Panc1 (cell line): Measurements from ENCODE around the gene FHIT. TPM values are rescaled to one million over a fixed set of nuclear protein-coding genes. Genes with fewer than 3 reads are reported as not detected.

Experiments used
- ATAC-seq: fragments of 200-7000 bp; cut with Tn5 transposase; 2 replicates; pipeline ENCODE4 v1.9.1; 2020; ENCODE audit warnings: mild to moderate bottlenecking, moderate library complexity
- BruUV-seq: library from RNA; stranded (reverse); fragments of 400-500 nt; replicated peaks from 2 replicates; lab custom pipeline; 2021; lab: Mats Ljungman, UMichigan
- CTCF ChIA-PET: fragments of 300-600 bp; sonication (Branson Sonifier 250); formaldehyde crosslinking; loops from one replicate; lab custom pipeline; 2022; ENCODE audit warnings: antibody characterized with exemption; lab: Charles Lee
- POLR2A ChIA-PET: fragments of 300-600 bp; sonication (Branson Sonifier 250); formaldehyde crosslinking; loops from one replicate; lab custom pipeline; 2022; ENCODE audit warnings: antibody characterized with exemption; lab: Charles Lee
- DNase-seq: peaks from one replicate; pipeline ENCODE4 v3.0.0-alpha.2; 2010; ENCODE audit warnings: low read depth, low spot score
- H3K27ac ChIP-seq: 2 replicates; pipeline ENCODE4 v1.5.1; 2011; ENCODE audit warnings: mild to moderate bottlenecking, low read length, inconsistent platforms
- H3K27me3 ChIP-seq: fragments of 200-500 bp; sonication (Bioruptor generic); 2 replicates; pipeline ENCODE4 v1.6.0; 2014; ENCODE audit warnings: low read length, inconsistent platforms; ENCODE audit not compliant: control insufficient read depth, insufficient read depth
- H3K36me3 ChIP-seq: fragments of 200-500 bp; sonication (Bioruptor generic); 2 replicates; pipeline ENCODE4 v1.5.1; 2014; ENCODE audit warnings: inconsistent platforms, mild to moderate bottlenecking, low read length, moderate library complexity; ENCODE audit not compliant: control insufficient read depth, insufficient read depth
- H3K4me1 ChIP-seq: 2 replicates; pipeline ENCODE4 v1.5.1; 2011; ENCODE audit warnings: inconsistent platforms, mild to moderate bottlenecking, low read length, moderate library complexity; ENCODE audit not compliant: control insufficient read depth, insufficient read depth
- H3K4me3 ChIP-seq, 2 experiments: 2 replicates each; pipeline ENCODE4 v1.5.1; 2011 to 2012; ENCODE audit warnings: low read depth in 2 of 2, low read length in 2 of 2, mild to moderate bottlenecking in 2 of 2, inconsistent platforms in 1 of 2, moderate library complexity in 1 of 2
- H3K9me3 ChIP-seq: fragments of 200-500 bp; sonication (Bioruptor generic); 2 replicates; pipeline ENCODE4 v1.5.1; 2014; ENCODE audit warnings: low read depth, mild to moderate bottlenecking, inconsistent platforms, low read length, moderate library complexity; ENCODE audit not compliant: control insufficient read depth, insufficient read depth
- POLR2AphosphoS5 ChIP-seq: IDR thresholded peaks from 2 replicates; pipeline ENCODE4 v1.6.1; 2012; ENCODE audit warnings: mild to moderate bottlenecking, low read depth, low read length, moderate library complexity
- SIN3A ChIP-seq: IDR thresholded peaks from 2 replicates; pipeline ENCODE4 v1.6.1; 2012; ENCODE audit warnings: low read depth, mild to moderate bottlenecking, low read length, moderate library complexity, borderline replicate concordance; ENCODE audit not compliant: insufficient read depth
- TCF7L2 ChIP-seq: IDR thresholded peaks from 2 replicates; pipeline ENCODE4 v1.6.1; 2011; ENCODE audit warnings: mild to moderate bottlenecking, low read depth, low read length, inconsistent platforms
- in situ Hi-C: cut with HindIII; loops from 2 replicates; pipeline ENCODE4 v1.10.0; 2016; ENCODE audit warnings: low sequenced_read_pairs, low pct_unique_long_range_greater_than_20kb
- intact Hi-C: fragments of 100-400 bp; cut with micrococcal nuclease; formaldehyde crosslinking; loops from one replicate; pipeline ENCODE4 v1.10.0; 2022; ENCODE audit not compliant: unreplicated experiment
- total RNA-seq: library from RNA; stranded (reverse); gene quantifications from one replicate; pipeline ENCODE4 v1.2.1, GENCODE V29; 2021; ENCODE audit not compliant: unreplicated experiment
- TF ChIP-seq, protein P1 (sequence below): fragments of 450-650 bp; IDR thresholded peaks from 2 replicates; pipeline ENCODE4 v1.5.1; 2017; ENCODE audit warnings: mild to moderate bottlenecking
- TF ChIP-seq, protein P2 (sequence below), 2 experiments: IDR thresholded peaks; 2 replicates each; pipeline ENCODE4 v1.6.1; 2011 to 2012; ENCODE audit warnings: low read depth in 2 of 2, control low read depth in 1 of 2, low read length in 1 of 2, mild to moderate bottlenecking in 1 of 2, moderate library complexity in 1 of 2; ENCODE audit not compliant: insufficient read depth in 1 of 2

The FHIT gene
- total RNA-seq, 1 experiment from 2014 or later = 2.2 TPM

DNA sequence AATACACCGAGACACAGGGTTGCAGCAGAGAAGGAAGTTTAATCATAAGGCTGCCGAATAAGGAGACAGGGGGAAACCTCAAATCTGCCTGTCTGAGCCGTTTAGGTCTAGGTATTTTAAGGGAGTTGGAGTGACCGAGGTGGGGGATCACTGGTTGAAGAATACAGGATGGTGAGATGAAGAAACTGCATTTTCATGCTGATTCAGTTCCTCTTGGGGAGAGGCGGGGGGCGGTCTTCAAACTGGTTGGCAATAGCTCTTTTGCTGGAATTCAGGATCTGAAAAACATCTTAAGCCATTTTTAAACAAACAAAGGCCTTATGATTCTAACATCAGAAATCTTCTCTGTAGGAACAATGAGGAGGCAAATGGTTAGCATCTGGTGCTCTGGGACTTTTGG lies 1502.0 kb downstream of the FHIT start:
- no peak overlapping the region for H3K27ac ChIP-seq
- intact Hi-C loops = no loop called here
- no TSS peak for BruUV-seq
- no peaks in the 10 kb centered on the region for H3K4me1 ChIP-seq
- in situ Hi-C loops = no loop called here
- TF ChIP-seq TCF7L2 (no peak), SIN3A (no peak)
- TF ChIP-seq, protein P1, sequence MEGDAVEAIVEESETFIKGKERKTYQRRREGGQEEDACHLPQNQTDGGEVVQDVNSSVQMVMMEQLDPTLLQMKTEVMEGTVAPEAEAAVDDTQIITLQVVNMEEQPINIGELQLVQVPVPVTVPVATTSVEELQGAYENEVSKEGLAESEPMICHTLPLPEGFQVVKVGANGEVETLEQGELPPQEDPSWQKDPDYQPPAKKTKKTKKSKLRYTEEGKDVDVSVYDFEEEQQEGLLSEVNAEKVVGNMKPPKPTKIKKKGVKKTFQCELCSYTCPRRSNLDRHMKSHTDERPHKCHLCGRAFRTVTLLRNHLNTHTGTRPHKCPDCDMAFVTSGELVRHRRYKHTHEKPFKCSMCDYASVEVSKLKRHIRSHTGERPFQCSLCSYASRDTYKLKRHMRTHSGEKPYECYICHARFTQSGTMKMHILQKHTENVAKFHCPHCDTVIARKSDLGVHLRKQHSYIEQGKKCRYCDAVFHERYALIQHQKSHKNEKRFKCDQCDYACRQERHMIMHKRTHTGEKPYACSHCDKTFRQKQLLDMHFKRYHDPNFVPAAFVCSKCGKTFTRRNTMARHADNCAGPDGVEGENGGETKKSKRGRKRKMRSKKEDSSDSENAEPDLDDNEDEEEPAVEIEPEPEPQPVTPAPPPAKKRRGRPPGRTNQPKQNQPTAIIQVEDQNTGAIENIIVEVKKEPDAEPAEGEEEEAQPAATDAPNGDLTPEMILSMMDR = no peak
- TF ChIP-seq, protein P2, sequence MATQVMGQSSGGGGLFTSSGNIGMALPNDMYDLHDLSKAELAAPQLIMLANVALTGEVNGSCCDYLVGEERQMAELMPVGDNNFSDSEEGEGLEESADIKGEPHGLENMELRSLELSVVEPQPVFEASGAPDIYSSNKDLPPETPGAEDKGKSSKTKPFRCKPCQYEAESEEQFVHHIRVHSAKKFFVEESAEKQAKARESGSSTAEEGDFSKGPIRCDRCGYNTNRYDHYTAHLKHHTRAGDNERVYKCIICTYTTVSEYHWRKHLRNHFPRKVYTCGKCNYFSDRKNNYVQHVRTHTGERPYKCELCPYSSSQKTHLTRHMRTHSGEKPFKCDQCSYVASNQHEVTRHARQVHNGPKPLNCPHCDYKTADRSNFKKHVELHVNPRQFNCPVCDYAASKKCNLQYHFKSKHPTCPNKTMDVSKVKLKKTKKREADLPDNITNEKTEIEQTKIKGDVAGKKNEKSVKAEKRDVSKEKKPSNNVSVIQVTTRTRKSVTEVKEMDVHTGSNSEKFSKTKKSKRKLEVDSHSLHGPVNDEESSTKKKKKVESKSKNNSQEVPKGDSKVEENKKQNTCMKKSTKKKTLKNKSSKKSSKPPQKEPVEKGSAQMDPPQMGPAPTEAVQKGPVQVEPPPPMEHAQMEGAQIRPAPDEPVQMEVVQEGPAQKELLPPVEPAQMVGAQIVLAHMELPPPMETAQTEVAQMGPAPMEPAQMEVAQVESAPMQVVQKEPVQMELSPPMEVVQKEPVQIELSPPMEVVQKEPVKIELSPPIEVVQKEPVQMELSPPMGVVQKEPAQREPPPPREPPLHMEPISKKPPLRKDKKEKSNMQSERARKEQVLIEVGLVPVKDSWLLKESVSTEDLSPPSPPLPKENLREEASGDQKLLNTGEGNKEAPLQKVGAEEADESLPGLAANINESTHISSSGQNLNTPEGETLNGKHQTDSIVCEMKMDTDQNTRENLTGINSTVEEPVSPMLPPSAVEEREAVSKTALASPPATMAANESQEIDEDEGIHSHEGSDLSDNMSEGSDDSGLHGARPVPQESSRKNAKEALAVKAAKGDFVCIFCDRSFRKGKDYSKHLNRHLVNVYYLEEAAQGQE (IDR thresholded peaks at IDR 0.05; ENCODE audit: insufficient read depth in 1 of 2, low read depth in 2 of 2, low read length in 1 of 2) = no peak
- ATAC-seq (no peak), DNase-seq (no peak)
- ChIA-PET POLR2A (no interaction called here), CTCF (no interaction called here)
- no peaks in the 10 kb centered on the region for H3K27me3 ChIP-seq
- H3K4me3 ChIP-seq = no peak overlapping the region
- H3K9me3 ChIP-seq = no peaks in the 10 kb centered on the region
- H3K36me3 ChIP-seq = no peaks in the 10 kb centered on the region

DNA sequence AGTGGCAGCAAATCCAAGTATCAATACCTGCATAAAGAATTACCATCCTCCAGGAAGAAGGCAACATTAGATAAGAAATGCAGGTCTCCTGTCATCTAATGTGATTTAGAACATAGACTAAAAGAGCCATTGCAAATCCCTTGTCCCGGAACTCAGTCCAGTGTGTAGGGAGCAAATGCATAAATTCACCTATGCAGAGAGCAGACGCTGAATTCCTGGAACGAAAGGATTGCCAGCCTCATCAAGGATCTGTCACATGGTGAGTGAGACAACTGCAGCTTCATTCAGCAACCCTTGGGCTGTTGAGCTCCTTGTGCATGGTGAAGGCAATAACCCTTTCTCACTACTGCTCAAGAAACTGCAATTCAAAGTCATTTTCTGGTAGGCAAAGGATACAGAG lies 1504.7 kb downstream of the FHIT start:
- Histone ChIP-seq H3K9me3 (no peaks in the 10 kb centered on the region), H3K4me1 (no peaks in the 10 kb centered on the region), H3K27ac (no peak overlapping the region), H3K27me3 (no peaks in the 10 kb centered on the region), H3K36me3 (no peaks in the 10 kb centered on the region), H3K4me3 (no peak overlapping the region)
- no peak for TF ChIP-seq POLR2AphosphoS5
- TF ChIP-seq, protein P1 = no peak
- TF ChIP-seq, protein P2 (IDR thresholded peaks at IDR 0.05; ENCODE audit: insufficient read depth in 1 of 2, low read depth in 2 of 2, low read length in 1 of 2) = no peak
- TF ChIP-seq SIN3A = no peak
- no peak for TF ChIP-seq TCF7L2
- no peak for ATAC-seq
- no TSS peak for BruUV-seq
- in situ Hi-C loops = no loop called here
- POLR2A ChIA-PET = no interaction called here
- DNase-seq = no peak
- intact Hi-C loops = no loop called here
- CTCF ChIA-PET = no interaction called here
